CD4-positive, CD25-positive, alpha-beta regulatory T cell (primary cell): Measurements from ENCODE around the gene ZSWIM4. TPM values are rescaled to one million over a fixed set of nuclear protein-coding genes. Genes with fewer than 3 reads are reported as not detected.

Experiments used
- ATAC-seq, 2 donors: fragments of 150-1000 bp; cut with Tn5 transposase; one replicate each; pipeline ENCODE4 v1.10.0; 2021; ENCODE audit warnings: low read depth in 2 of 2, moderate number of reproducible peaks in 2 of 2, moderate library complexity in 1 of 2
- DNase-seq, 3 donors: peaks; one replicate each; pipeline versions ENCODE4 v3.0.0 to v3.0.0-alpha.2; 2012 to 2022; ENCODE audit warnings: mixed read lengths in 1 of 3
- H3K27ac ChIP-seq: one replicate; pipeline ENCODE4 v1.7.0; 2013; ENCODE audit warnings: mild to moderate bottlenecking, low read length; ENCODE audit not compliant: insufficient read depth, poor library complexity, severe bottlenecking
- H3K27me3 ChIP-seq: one replicate; pipeline ENCODE4 v1.7.0; 2013; ENCODE audit warnings: low read length; ENCODE audit not compliant: control insufficient read depth, insufficient read depth
- H3K36me3 ChIP-seq: one replicate; pipeline ENCODE4 v1.7.0; 2013; ENCODE audit warnings: mild to moderate bottlenecking, low read length, moderate library complexity; ENCODE audit not compliant: control insufficient read depth, insufficient read depth
- H3K4me1 ChIP-seq: 2 replicates; pipeline ENCODE4 v1.7.0; 2013; ENCODE audit warnings: mild to moderate bottlenecking, low read length; ENCODE audit not compliant: insufficient read depth, control insufficient read depth, poor library complexity, severe bottlenecking
- H3K4me3 ChIP-seq: one replicate; pipeline ENCODE4 v1.7.0; 2013; ENCODE audit warnings: low read depth, mild to moderate bottlenecking, low read length, moderate library complexity
- H3K9me3 ChIP-seq, 2 experiments: 1 replicate in 1 of 2; 2 replicates in 1 of 2; pipeline ENCODE4 v1.7.0; 2013; ENCODE audit warnings: low read length in 2 of 2, mild to moderate bottlenecking in 1 of 2, moderate library complexity in 1 of 2; ENCODE audit not compliant: control insufficient read depth in 2 of 2
- H3K27ac Mint-ChIP-seq, 3 donors: one replicate each; pipeline ENCODE4 v1.8.0; 2020 to 2022; ENCODE audit warnings: mild to moderate bottlenecking in 3 of 3, mixed read lengths in 3 of 3, moderate library complexity in 2 of 3
- H3K27me3 Mint-ChIP-seq: one replicate; pipeline ENCODE4 v1.8.0; 2022; ENCODE audit warnings: mild to moderate bottlenecking, mixed read lengths
- H3K36me3 Mint-ChIP-seq: one replicate; pipeline ENCODE4 v1.8.0; 2020; ENCODE audit warnings: mixed read lengths
- H3K4me1 Mint-ChIP-seq, 4 donors: one replicate each; pipeline ENCODE4 v1.8.0; 2020 to 2022; ENCODE audit warnings: mixed read lengths in 4 of 4, mild to moderate bottlenecking in 1 of 4
- H3K4me3 Mint-ChIP-seq, 4 donors: one replicate each; pipeline ENCODE4 v1.8.0; 2020 to 2022; ENCODE audit warnings: mild to moderate bottlenecking in 4 of 4, mixed read lengths in 4 of 4, moderate library complexity in 3 of 4
- H3K9me3 Mint-ChIP-seq, 7 donors: one replicate each; pipeline ENCODE4 v1.8.0; 2020 to 2022; ENCODE audit warnings: mixed read lengths in 7 of 7, mild to moderate bottlenecking in 3 of 7, moderate library complexity in 2 of 7
- polyA plus RNA-seq, 4 donors: library from polyadenylated mRNA; unstranded; fragments of 300-500 nt; fragmentation: Illumina TruSeq; gene quantifications; one replicate each; pipeline ENCODE4 v1.2.3, GENCODE V29; 2021
- total RNA-seq: library from RNA; stranded (reverse); gene quantifications from one replicate; pipeline ENCODE4 v1.2.3, GENCODE V29; 2022

The ZSWIM4 gene
- total and polyA plus RNA-seq, 5 donors from 2014 or later, result 0.46 to 4.5 (median 0.58) TPM

DNA sequence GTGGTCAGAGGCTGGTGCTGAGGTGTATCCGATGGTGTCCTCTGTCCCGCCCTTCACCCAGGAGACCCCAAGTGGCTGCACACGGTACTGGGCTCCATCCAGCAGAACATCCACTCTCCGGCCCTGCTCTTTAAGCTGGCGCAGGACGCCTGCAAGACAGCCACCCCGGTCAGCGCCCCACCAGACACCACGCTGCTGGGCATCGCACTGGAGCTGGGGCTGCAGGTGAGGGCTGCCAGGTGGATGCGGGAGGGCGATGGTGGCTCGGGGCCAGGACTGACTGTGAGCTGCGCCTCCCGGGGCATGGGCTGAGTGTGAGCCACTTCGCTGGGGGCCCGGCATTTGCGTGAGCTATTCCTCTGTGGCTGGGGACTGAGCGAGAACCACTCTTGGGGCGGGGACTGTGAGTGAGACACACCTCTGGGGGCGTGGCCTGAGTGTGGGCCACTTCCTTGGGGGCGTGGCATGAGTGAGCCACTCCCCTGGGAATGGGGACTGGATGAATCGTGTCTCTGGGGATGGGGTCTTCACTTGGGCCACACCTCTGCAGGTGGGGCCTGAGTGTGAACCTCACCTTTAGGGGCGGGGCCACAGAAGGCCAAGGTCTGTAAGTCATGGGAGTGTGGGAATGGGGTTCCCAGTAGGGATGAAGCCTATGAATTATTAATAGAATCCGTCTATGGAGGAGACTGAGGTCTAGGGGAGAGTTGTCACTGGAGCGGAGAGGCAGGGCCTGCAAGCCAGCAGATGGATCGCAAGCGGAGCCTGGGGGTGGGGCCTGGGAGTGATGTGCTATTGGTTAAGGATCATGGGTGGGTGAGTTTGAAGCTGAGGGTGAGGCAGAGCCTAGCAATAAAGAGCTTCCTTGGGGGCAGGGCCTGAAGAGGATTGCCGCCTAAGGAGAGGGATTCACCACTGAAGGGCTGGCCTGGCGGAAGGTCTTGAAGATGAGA lies 30.5 kb downstream of the ZSWIM4 start:
- H3K4me1 Mint-ChIP-seq, result peaks cover 0 to 2% (median 0%) of the 10 kb centered on the region in 4 donors
- H3K4me3 Mint-ChIP-seq, result peak overlapping the region in 1 of 4 donors; percentile 82
- no peaks in the 10 kb centered on the region for H3K9me3 Mint-ChIP-seq
- Histone ChIP-seq H3K27me3 (no peaks in the 10 kb centered on the region), H3K4me1 (no peaks in the 10 kb centered on the region), H3K36me3 (no peaks in the 10 kb centered on the region), H3K9me3 (no peaks in the 10 kb centered on the region), H3K4me3 (no peak overlapping the region), H3K27ac (no peak overlapping the region)
- no peaks in the 10 kb centered on the region for H3K27me3 Mint-ChIP-seq
- DNase-seq (no peak), ATAC-seq (no peak)
- peaks cover 10% of the 10 kb centered on the region for H3K36me3 Mint-ChIP-seq
- H3K27ac Mint-ChIP-seq, result peak overlapping the region in 1 of 3 donors; percentile 26

DNA sequence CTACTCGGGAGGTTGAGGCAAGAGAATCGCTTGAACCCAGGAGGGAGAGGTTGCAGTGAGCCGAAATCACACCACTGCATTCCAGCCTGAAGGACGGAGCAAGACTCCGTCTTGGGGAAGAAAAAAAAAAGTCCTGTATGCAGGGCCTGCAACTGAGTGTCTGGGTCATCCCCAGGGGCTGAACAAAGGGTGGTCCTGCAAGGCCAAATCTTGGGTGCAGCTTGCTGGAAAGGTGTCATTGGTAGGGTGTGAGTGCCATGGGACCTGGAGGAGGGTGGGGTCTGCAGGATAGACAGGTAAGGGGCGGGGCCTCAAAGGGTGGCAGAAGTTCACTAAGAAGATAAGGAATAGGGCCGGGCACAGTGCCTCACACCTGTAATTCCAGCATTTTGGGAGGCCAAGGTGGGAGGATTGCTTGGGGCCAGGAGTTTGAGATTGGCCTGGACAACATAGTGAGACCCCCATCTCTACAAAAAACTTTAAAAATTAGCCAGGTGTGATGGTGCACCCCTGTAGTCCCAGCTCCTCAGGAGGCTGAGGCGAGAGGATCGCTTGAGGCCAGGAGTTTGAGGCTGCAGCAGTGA lies 31.5 kb downstream of the ZSWIM4 start:
- DNase-seq (no peak), ATAC-seq (no peak)
- H3K27me3 Mint-ChIP-seq, result no peaks in the 10 kb centered on the region
- H3K27ac Mint-ChIP-seq, result no peak overlapping the region
- peaks cover 0 to 2% (median 0%) of the 10 kb centered on the region in 4 donors for H3K4me1 Mint-ChIP-seq
- no peak overlapping the region for H3K4me3 Mint-ChIP-seq
- Histone ChIP-seq H3K9me3 (no peaks in the 10 kb centered on the region), H3K27me3 (no peaks in the 10 kb centered on the region), H3K4me3 (no peak overlapping the region), H3K36me3 (no peaks in the 10 kb centered on the region), H3K4me1 (no peaks in the 10 kb centered on the region), H3K27ac (no peak overlapping the region)
- no peaks in the 10 kb centered on the region for H3K9me3 Mint-ChIP-seq
- peaks cover 9% of the 10 kb centered on the region for H3K36me3 Mint-ChIP-seq

DNA sequence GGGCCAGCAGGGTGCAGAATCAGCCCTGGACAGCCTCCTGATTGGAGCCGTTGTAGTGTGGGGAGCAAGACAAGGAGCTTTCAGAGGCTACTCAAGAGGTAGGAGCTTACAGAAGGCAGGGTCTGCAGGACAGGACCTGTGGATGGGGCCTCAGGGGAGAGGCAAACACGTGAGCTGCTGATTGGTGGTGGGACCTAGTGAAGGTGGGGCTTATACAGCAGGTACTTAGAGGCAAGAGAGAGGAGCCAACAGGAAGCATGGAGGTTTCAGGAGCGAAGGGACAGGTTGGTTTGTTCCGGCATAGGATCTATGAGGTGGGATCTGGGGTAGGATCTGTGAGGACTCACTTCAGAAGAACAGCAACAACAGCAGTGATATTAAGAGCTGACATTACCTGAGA lies 32.4 kb downstream of the ZSWIM4 start:
- Mint-ChIP-seq H3K27me3 (no peaks in the 10 kb centered on the region), H3K27ac (peak overlapping the region in 2 of 3 donors; percentile 72 to 74), H3K9me3 (no peaks in the 10 kb centered on the region), H3K4me3 (no peak overlapping the region), H3K4me1 (peaks cover 0 to 2% (median 0%) of the 10 kb centered on the region in 4 donors), H3K36me3 (peaks cover 9% of the 10 kb centered on the region)
- H3K9me3 ChIP-seq, result no peaks in the 10 kb centered on the region
- H3K27me3 ChIP-seq, result no peaks in the 10 kb centered on the region
- no peak for ATAC-seq
- no peak for DNase-seq
- no peak overlapping the region for H3K4me3 ChIP-seq
- no peak overlapping the region for H3K27ac ChIP-seq
- no peaks in the 10 kb centered on the region for H3K4me1 ChIP-seq
- no peaks in the 10 kb centered on the region for H3K36me3 ChIP-seq

DNA sequence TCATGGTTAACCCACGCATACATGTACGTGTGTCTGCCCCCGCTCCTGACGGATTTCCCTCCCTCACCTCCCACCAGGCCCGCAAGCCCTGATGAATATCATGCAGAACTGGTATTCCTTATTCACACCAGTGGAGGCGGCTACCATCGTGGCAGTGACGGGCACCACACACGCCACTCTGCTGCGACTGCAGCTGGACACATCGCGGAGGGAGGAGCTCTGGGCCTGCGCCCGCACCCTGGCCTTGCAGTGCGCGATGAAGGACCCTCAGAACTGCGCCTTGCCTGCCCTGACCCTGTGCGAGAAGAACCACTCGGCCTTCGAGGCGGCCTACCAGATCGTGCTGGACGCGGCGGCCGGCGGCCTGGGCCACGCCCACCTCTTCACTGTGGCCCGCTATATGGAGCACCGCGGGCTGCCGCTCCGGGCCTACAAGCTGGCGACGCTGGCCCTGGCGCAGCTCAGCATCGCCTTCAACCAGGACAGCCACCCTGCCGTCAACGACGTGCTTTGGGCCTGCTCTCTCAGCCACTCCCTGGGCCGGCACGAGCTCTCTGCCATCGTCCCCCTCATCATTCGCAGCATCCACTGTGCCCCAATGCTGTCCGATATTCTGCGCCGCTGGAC lies 35.0 kb downstream of the ZSWIM4 start:
- H3K4me1 Mint-ChIP-seq, result peaks cover 0 to 22% (median 15%) of the 10 kb centered on the region in 4 donors
- H3K9me3 Mint-ChIP-seq, result peaks cover 0 to 2% (median 0%) of the 10 kb centered on the region in 7 donors
- H3K27me3 Mint-ChIP-seq, result no peaks in the 10 kb centered on the region
- peak overlapping the region in 1 of 3 donors; percentile 55 for H3K27ac Mint-ChIP-seq
- H3K4me1 ChIP-seq, result peaks cover 17% of the 10 kb centered on the region
- no peak overlapping the region for H3K27ac ChIP-seq
- no peaks in the 10 kb centered on the region for H3K27me3 ChIP-seq
- H3K4me3 ChIP-seq, result no peak overlapping the region
- H3K9me3 ChIP-seq, result no peaks in the 10 kb centered on the region
- H3K4me3 Mint-ChIP-seq, result no peak overlapping the region
- peaks cover 4% of the 10 kb centered on the region for H3K36me3 Mint-ChIP-seq
- no peak for DNase-seq
- H3K36me3 ChIP-seq, result peaks cover 4% of the 10 kb centered on the region
- no peak for ATAC-seq

DNA sequence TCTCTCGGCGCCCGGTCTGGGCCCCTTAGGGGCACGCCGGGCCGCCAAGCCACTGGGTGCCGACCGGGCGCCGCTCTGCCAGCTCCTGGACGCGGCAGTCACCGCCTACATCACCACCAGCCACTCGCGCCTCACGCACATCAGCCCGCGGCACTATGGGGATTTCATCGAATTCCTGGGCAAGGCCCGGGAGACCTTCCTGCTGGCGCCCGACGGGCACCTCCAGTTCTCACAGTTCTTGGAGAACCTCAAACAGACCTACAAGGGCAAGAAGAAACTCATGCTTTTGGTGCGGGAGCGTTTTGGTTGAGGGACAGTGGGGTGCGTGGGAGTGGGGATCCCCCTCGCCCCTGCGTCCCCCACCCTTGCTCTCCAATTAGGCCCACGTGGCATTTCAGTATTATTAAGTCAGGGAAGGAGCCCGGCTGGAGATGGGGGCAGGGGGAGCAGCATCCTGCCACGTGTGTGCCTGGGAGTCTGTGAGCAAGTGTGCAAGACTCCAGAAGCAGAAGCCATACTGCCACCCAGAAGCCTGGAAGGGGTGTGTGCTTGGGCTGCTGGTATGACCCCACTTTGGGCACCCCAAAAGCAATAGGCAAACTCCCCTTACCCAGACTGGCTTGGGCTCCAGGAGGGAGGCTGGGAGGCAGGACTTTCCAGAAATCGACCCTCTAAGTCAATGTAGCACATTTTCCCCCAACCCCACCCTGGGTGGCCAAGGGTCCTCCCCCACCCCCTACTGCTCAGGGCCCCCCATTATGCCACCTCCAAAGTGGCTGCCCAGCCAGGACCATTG lies 35.7 kb downstream of the ZSWIM4 start:
- H3K9me3 Mint-ChIP-seq, result peaks cover 0 to 2% (median 0%) of the 10 kb centered on the region in 7 donors
- no peak for ATAC-seq
- H3K27ac Mint-ChIP-seq, result peak overlapping the region in 2 of 3 donors; percentile 14 to 55
- peaks cover 3% of the 10 kb centered on the region for H3K36me3 Mint-ChIP-seq
- H3K4me3 Mint-ChIP-seq, result no peak overlapping the region
- Histone ChIP-seq H3K27ac (no peak overlapping the region), H3K9me3 (no peaks in the 10 kb centered on the region), H3K4me1 (peaks cover 23% of the 10 kb centered on the region), H3K27me3 (no peaks in the 10 kb centered on the region), H3K36me3 (peaks cover 5% of the 10 kb centered on the region), H3K4me3 (no peak overlapping the region)
- no peak for DNase-seq
- no peaks in the 10 kb centered on the region for H3K27me3 Mint-ChIP-seq
- peaks cover 0 to 27% (median 17%) of the 10 kb centered on the region in 4 donors for H3K4me1 Mint-ChIP-seq

DNA sequence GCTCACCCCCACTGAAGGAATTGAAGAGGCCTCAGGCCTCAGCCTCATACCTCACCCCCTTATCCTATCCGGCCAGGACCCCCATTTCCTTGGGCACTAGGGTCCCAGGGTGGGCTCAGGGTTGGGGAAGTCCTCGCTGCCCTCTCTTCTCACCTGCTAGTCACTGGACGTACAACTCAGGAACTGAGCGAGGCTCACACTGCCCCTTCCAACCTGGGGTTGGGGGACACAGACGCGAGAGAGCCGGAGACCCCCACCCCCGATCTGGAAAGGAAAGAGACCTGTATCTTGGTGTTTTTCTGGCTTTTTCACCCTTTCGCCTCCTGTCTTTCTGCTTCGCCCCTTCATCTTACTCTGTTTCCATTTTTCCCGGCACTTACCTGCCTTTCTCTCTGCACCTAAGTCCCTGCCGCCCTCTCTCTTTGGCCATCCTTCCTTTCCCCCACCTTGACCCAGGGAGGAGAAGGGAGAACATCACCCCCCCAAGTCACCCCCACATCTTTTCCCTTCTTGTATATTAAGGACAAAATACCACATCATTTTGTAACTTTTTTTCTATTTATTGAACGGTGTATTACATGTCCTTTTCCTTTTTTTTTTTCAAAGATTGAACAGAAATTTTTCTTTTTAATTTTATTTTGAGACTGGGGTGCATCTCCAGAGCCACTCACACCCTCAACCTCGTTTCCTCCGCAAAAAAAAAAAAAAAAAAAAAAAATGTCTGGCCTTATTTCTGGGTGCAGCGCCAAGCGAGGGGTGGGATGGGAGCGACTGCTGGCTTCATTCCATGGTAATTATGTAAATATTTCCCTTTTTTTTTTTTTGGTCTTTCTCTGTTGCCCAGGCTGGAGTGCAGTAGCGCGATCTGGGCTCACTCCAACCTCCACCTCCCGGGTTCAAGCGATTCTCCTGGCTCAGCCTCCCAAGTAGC lies 36.6 kb downstream of the ZSWIM4 start:
- Histone ChIP-seq H3K4me3 (no peak overlapping the region), H3K9me3 (no peaks in the 10 kb centered on the region), H3K27ac (no peak overlapping the region), H3K36me3 (peaks cover 9% of the 10 kb centered on the region), H3K4me1 (peaks cover 31% of the 10 kb centered on the region), H3K27me3 (no peaks in the 10 kb centered on the region)
- H3K9me3 Mint-ChIP-seq, result peaks cover 0 to 2% (median 0%) of the 10 kb centered on the region in 7 donors
- H3K27ac Mint-ChIP-seq, result peak overlapping the region; percentile 11 to 97 (median 89)
- no peaks in the 10 kb centered on the region for H3K27me3 Mint-ChIP-seq
- H3K4me1 Mint-ChIP-seq, result peaks cover 0 to 36% (median 22%) of the 10 kb centered on the region in 4 donors
- DNase-seq (no peak), ATAC-seq (no peak)
- no peaks in the 10 kb centered on the region for H3K36me3 Mint-ChIP-seq
- H3K4me3 Mint-ChIP-seq, result peak overlapping the region in 3 of 4 donors; percentile 75 to 83 (median 78)
